GM19452 (cell line): ENCODE measurements around the gene C12orf75.
A peak's percentile ranks its signal among the peaks of the same experiment; 100 is the strongest.
"Not testable (repeated sequence)": the region's sequence is repeated elsewhere in the genome, so short reads cannot be mapped to it uniquely, and the experiment has no call there.

Experiments used
- ATAC-seq: cut with Tn5 transposase; IDR thresholded peaks from one replicate; pipeline ENCODE4 v1.9.1; 2021; ENCODE audit not compliant: unreplicated experiment

Gene C12orf75

DNA sequence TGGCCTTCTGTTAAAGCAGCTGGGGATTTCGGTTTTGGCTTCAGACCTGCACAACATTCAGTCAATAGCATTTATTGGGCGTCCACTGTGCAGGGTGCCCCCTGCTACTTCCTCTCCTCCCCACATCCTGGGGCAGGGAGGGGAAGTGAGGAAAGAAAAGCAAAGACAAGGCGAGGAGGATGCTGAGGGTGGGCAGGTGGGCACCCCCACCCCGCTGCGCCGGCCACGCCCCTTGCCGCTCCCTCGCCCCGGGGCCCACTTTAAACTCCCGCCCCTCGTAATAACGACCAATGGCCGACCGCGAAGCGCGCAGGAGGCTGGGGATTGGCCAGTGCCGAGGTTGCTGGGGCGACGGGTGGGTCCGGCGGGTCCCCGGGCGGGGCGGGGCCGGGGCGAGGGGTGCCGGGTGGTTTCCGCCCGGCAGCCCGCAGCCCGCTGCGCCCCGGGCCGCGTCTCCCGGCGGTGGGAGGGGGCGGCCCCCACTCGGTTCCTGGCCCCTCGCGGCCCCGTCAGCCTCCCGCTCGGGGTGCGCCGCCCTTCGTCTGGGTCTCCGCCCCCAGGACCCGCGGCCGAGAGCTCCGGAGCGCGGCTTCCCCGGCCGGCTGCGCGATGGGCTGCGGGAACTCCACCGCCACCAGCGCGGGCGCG lies at the start of gene C12orf75:
TSS of gene C12orf75 (plus strand) at position 409 of the 648 bp plus-strand sequence. CDS start at position 610, 201 bp downstream.
- peak; percentile 81 for ATAC-seq

DNA sequence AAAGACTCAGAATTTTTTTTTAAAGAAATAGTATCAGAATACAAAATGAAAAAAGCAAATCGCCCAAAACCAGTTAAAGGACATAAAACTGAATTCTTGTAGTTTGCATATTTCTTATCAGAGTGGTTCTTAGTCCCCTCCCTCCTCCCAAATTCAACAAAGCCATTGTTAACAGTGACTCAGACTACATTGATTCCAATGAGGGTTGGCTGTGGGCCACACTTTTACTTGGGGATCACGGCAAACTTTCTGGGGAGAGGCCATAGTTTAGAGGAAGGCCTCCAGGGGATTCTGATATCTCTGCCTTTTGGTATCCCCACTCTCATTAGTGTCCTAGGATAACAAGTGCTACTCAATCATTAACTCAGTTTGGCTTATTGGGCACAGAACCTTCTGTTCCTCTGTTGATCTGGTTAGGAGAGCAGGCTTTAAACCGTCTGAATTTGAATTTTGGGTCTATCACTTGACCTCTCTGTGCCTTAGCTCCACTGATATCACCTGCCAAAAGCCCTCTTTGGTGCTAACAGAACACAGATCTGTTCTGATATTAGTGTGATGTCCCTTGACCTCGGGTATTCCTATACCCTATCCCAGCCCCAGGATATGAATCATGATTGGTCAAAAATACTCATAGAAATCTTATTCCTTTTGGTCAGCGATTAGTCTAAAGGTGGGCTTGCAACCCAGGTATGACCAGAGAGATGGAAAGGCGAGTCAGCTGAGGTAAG lies 49.4 kb upstream of the C12orf75 start:
- ATAC-seq: no peak

DNA sequence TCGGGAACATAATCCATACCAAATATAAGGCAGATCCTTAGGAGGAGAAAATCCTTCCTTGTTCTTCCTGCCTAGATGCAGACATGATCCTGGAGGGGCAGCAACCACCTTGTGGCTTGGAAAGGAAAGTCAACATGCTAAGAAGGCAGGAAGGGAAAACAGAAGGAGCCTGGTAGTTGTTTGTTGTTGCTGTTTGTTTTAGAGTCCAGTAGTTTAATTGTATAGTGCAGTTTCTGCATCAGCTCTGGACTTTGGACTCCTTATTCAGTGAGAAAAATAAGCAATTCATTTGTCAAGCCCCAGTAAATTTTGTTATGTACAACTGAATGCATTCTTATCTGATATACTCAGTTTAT lies 48.8 kb upstream of the C12orf75 start:
- ATAC-seq: no peak

DNA sequence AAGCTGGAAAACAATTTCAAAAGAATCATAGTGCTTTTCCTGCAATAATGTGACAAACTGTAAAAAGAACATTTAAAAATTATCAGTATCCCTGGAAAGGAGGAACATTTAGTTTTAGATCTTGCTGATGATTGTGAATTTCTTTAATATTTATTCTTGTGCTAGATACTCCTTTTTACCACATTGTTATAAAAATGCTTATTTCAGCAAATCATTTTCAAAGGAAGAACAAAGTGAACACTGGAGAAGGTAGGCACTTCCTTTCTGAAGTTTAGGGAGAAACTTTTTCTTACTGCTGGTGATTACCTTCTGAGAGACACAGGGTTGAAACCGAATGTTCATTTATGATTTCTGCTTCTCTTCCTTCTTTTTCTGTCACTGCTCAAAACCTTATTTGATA lies 45.1 kb upstream of the C12orf75 start:
- ATAC-seq: no peak

DNA sequence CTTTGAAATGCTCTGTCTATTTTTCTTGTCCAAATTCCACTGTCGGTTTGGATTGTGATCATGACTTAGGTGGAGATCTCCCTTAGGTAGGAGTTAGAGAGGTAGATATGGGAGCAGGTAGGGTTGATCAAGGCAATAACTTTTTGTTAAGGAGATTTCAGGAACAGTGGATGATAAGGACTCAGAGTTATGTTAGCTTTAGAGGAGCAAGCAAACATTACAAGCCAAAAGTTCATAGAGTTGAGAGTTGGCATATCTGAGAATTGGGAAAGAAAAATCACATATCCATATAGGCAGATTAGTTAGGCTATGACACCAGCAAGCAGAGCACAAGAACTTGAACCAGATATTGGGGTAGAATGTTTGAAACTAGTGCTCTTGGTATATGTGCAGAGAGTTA lies 43.1 kb upstream of the C12orf75 start:
- no peak for ATAC-seq

DNA sequence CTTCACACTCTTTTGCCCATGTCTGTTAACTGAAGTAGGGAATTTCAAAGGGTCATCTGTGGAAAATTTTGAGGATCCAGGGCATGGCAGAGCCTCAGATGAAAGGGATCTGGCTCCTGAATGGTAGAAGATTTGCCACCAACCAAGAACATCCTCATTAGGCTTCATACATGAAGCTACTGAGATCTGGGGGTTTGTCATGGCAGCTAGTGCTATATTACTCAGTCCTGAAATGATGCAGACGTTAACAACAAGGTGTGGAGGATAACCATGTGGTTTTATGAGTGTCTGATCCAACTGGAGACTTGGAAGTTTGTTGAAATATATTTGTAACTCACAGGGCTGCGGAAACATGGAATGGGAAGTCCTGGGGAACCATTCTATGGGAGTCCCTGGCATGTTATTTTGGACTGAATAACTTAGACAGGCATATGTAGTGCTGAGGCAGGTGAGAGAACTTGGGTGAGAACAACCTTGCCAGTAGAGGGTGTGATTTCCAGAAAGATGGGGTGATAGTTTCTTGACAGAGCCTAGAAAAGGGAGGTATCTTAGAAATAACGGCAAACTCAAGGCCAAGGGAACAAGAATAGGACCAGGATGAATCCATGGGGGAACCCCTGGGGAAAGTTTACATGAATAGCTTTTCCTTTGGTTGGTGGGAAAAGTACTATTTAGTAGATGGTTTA lies 42.0 kb upstream of the C12orf75 start:
- ATAC-seq: no peak

DNA sequence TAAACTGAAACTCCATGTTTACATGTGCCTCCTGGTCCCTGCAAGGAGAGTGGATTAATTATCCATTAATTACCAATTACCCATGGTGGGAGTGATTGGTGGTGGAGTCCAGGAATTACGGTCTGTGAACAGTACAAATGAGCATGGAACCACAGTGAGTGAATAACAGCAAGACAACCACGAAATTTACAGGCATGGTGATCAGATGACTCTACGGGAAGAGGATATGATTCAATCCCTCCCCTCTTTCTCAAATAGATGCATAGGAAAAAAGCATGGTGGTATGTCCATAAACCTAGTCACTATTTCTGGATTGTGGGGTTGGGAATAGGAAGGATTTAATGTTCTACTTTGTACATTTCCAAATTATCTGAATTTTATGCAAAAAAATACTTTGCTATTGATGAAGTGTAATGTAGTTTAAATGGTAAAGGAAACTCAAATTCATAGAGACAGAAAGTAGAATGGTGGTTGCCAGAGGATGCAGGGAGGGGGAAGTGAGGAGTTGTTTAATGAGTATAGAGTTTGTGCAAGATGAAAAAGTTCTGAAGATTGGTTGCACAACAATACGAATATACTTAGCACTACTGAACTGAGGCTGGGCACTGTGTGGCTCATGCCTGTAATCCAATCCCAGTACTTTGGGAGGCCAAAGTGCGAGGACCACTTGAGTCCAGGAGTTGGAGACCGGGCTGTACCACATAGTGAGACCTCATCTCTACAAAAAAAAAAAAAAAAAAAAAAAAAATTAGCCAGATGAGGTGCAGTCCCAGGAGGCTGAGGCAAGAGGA lies 41.2 kb upstream of the C12orf75 start:
- no peak for ATAC-seq

DNA sequence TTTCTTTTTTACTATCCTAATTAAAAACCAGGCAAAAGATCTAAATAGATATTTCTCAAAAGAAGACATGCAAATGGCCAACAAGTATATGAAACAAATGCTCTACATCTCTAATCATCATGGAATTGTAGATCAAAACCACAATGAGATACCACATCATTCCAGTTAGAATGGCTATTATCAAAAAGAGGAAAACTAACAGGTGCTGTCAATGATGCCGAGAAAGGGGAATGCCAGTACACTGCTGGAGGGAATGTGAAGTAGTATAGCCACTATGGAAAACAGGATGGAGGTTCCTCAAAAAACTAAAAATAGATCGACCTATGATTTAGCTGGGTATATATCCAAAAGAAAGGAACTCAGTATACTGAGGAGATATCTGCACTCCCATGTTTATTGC lies 39.0 kb upstream of the C12orf75 start:
- no peak for ATAC-seq

DNA sequence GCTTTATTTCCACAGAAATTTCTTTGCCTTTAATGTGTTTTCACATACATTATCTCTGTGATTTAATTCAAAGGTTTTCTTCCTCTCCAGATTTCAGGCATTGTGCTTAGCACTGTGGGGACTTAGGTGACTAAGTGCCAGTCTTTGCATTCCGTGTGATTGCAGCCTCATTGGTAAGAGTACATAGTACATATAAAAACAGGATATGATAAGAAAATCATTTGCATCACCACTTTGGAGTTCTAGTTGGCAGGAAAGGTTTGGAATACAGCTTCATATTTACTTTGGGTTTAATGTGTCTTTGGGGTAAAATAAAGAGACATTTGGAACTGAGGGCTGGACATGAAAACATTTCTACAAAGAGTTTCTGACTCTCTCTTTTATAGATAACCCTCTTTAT lies 37.8 kb upstream of the C12orf75 start:
- no peak for ATAC-seq

DNA sequence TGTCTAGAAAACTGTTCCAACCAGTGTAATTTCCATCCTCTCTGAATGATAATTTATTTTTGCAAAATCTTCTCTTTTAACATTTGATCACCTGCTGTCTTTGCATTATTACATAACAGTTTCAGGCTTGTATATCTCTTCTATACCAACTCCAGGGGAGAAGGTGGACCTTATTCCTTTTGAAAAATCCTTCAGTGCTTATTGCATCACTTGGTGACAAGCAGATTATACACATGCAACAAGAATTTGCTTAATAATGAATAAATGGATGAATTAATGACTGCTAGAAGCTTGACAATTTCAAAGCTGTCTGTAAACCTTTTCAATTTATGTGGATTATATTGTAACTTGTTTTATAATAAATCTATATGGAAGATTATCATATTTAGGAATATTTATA lies 37.3 kb upstream of the C12orf75 start:
- no peak for ATAC-seq

DNA sequence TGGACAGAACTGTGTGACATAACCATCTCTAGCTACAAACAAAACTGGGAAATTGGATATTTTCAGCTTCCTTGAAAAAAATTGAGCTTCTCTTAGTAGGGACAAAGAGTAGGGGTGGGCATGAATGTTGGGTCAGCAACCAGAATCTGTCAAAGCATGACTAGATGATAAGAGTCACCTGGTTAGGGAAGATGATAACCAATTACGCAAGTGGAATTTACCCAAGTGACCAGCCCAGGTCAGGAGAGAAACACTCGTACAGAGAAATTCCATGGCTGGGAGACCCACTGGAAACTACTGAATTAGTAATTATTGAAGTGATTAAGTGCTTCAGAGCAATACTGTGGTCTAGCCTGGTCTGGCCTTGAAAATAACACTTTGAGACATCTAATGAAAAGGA lies 36.3 kb upstream of the C12orf75 start:
- no peak for ATAC-seq

DNA sequence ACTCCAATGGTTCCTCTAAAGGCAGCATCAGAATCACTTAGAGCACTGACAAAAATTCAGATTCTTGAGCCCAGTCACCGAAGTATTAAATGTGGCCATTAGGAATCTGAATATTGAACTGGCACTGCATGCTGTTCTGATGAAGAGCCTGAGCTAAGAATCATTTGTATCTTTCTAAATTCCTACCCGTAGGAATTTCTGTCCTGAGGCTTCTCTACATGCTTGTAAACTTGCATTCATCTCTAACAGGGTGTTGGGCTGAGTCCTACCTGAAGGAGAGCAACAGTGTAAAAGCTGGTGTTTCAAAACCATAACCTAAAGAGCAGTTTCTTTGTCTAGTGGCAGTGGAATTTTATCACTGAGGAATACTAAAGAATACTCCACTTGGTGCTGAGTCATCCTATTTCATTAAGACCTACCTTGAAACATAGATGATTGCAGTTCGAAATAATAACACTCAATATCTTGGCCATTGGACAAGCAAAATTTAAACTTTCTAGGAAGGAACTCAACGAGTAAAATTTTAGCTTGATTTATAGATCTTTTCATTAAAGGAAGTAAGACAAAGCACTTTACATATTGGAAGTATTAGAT lies 35.5 kb upstream of the C12orf75 start:
- ATAC-seq: no peak

DNA sequence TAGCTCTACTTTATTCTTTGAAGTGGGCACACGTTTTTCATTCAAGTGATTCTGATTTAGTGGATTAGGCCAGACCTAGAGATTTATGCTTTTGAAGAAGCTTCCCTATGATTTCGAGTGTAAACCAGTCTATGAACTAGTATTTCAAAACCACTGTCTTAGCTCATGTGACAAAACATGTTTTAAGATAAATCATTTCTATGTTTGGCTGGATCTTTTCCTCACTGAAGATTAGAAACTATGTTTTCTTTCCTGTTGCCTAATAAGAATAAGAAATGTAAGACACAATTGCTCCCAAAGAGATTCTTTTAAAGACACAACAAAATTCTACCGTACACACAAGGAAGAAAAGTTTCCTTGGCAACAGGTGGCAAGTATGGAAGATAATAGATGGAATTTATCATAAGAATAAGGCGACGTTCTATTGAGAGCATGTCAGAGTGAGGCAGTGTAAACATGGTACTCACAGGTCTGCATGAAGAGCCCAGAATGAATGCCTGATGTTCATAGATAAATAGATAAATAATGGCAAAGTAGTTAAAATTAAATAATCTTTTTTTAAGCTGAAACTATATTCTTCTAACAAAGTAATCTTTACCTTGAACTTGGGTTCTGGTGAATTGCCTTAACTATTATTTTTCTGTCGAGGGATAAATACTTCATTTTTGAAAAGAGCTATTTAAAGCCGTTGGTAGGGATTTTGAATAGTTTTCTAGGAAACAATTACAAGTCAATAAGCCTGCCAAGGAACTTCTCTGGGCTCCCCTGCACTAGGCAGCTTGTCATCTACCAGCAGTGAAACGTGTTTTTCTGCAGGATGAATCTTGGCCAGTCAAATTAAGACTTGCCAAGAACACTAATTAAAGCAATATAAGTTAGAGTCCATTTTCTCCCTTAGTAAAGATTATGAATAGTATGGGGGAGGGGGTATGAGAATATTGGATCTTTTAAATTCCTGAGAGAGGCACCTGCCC lies 34.1 kb upstream of the C12orf75 start:
- no peak for ATAC-seq

DNA sequence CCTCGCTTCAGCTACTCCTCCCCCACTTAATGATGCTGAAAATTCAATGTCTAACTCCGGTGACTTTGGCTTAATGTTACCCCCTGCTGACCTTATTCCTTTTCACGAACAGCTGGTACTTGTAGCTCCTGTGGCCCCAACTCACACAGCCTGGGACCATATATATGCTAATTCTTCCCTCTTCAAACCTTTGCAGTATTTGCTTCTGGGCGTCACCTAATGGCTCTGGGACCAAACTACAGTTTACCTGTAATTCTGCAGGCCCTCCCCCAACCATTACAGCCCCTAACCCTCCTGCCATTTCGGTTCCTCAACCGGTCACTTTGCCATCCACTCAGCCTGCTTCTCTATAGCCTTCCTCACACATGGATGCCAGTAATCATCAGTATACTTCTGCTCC lies 29.6 kb upstream of the C12orf75 start:
- no peak for ATAC-seq

DNA sequence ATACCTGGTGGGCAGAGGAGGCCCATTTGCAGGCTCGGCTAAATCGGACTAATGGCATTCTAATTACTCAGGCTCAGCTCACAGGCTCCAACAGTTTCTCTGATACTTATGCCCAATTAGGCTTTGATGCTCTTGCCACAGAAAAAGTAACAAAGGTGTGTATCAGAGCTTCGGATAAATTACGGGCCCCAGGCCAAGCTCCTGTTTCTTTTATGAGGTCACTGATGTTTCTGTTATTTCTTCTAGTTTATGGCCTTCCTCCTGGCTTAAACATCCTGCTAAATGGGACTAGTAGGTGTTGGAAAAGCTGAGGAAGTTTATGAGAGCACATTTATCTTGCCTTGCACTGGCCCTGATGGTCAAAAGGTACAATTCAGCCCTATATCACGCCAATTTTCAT lies 28.8 kb upstream of the C12orf75 start:
- no peak for ATAC-seq

DNA sequence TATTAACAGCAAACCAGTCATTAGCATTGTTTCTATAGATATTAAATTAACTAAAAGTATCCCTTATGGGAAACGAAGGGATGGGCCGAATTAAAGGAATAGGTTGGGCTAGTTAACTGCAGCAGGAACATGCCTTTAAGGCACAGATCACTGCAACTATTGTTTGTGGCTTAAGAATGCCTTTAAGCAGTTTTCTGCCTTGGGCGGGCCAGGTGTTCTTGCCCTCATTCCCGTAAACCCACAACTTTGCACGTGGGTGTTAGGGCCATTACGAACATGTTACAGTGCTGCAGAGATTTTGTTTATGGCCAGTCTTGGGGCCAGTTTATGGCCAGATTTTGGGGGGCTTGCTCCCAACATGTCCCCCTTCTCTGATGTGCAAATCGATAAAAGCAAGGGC lies 27.5 kb upstream of the C12orf75 start:
- not testable (repeated sequence) for ATAC-seq

DNA sequence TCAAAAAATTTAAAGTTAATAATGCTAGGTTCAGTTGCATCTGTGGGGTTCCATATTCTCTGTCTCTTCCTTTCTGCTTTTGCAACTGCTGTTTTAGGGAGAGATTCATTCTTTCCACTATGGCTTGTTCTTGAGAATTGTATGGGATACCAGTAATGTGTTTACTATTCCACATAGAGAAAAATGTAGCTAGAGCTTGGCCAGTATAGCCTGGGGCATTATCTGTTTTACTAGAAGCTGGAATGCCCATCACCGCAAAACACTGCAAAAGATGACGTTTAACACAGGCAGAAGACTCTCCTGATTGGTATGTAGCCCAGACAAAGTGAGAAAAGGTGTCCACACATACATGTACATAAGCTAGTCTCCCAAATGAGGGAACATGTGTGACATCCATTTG lies 25.9 kb upstream of the C12orf75 start:
- ATAC-seq: not testable (repeated sequence)

DNA sequence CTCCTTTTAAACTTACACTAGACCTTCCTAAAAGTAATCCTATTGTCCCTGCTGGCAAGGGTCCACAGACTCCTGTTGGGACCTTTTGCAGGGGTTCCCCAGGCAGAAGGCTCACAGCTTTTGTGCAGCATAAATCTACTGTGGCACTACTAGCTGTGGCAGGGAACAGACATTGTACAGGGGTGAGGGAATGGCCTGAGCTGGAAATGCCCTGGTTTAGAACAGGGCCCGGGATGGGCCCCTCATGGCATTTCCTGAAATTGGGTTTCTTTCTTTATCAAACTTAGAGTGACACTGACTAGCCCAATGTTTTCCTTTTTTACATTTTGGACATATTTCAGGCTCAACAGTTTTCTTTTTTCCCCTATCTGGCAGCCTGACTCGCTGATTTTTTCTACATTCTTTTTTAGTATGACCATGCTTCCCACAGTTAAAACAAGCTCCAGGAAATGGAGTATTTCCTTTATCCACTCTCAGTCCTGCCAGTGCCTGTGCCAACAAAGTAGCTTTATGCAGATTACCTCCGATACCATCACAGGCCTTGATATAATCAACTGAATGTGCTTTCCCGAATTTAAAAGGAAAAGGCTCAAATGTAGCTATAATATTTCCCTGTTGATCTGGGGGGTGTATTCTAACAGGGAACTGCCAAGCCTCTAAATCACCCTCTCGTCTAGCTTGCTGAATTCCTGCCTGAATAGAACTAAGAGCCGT lies 22.7 kb upstream of the C12orf75 start:
- ATAC-seq: not testable (repeated sequence)

DNA sequence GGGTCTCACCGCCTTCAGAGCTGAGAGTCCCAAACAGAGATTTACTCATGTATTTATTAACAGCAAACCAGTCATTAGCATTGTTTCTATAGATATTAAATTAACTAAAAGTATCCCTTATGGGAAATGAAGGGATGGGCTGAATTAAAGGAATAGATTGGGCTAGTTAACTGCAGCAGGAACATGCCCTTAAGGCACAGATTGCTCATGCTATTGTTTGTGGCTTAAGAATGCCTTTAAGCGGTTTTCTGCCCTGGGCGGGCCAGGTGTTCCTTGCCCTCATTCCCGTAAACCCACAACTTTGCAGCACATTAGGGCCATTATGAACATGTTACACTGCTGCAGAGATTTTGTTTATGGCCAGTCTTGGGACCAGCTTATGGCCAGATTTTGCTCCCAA lies 21.7 kb upstream of the C12orf75 start:
- not testable (repeated sequence) for ATAC-seq
